HepG2 (cell line): ENCODE measurements around the gene MYO3B. TPM values are rescaled to one million over a fixed set of nuclear protein-coding genes. Genes with fewer than 3 reads are reported as not detected.

Experiments
- ATAC-seq: fragments of 200-7000 bp; cut with Tn5 transposase; 3 replicates; pipeline ENCODE4 v1.9.1; 2020; ENCODE audit warnings: mild to moderate bottlenecking, moderate library complexity
- BruUV-seq: library from RNA; stranded (reverse); fragments of 400-500 nt; replicated peaks from 2 replicates; lab custom pipeline; 2021; lab: Mats Ljungman, UMichigan
- CTCF ChIA-PET: fragments of 300-600 bp; formaldehyde crosslinking; extraction: SDS; loops from one replicate; lab custom pipeline; 2021; ENCODE audit warnings: low total read pairs, inconsistent platforms, low intra/inter-chr PET ratio; lab: Yijun Ruan, JAX
- POLR2A ChIA-PET: fragments of 350-600 bp; sonication (Branson Sonifier 250); formaldehyde crosslinking; loops from one replicate; lab custom pipeline; 2020; ENCODE audit warnings: antibody characterized with exemption, inconsistent platforms; lab: Yijun Ruan, JAX
- DNase-seq: peaks from one replicate; pipeline ENCODE4 v3.0.0-alpha.2; 2015; ENCODE audit warnings: low spot score
- FAIRE-seq: peaks from 3 replicates; lab custom pipeline; 2011; peaks lifted over from hg19 to GRCh38; lab: Jason Lieb, UNC
- H2AFZ ChIP-seq: one replicate; pipeline ENCODE4 v1.6.1; 2011; ENCODE audit warnings: low read length, inconsistent platforms
- H3K27ac ChIP-seq: fragments of 300-600 bp; 3 replicates; pipeline ENCODE4 v1.8.0; 2011; ENCODE audit warnings: mixed run types, mild to moderate bottlenecking, mixed read lengths, low read length, inconsistent platforms; ENCODE audit not compliant: insufficient read depth; ENCODE audit errors: extremely low read length
- H3K27me3 ChIP-seq, 2 experiments: fragments of 200-600 bp in 1 of 2; 2 replicates in 1 of 2; 3 replicates in 1 of 2; pipeline versions ENCODE4 v1.6.0 to v1.8.0; 2011; ENCODE audit warnings: low read length in 2 of 2, mild to moderate bottlenecking in 2 of 2, moderate library complexity in 2 of 2, inconsistent platforms in 1 of 2; ENCODE audit not compliant: insufficient read depth in 2 of 2, control insufficient read depth in 1 of 2
- H3K36me3 ChIP-seq, 2 experiments: fragments of 200-600 bp in 1 of 2; replicated peaks in 1 of 2; 2 replicates in 1 of 2; 3 replicates in 1 of 2; pipeline versions ENCODE4 v1.5.1 to v1.8.0; 2011; ENCODE audit warnings: low read length in 2 of 2, inconsistent platforms in 1 of 2; ENCODE audit not compliant: insufficient read depth in 2 of 2, control insufficient read depth in 1 of 2
- H3K4me1 ChIP-seq: 2 replicates; pipeline ENCODE4 v1.5.1; 2012; ENCODE audit warnings: low read length, inconsistent platforms; ENCODE audit not compliant: insufficient read depth
- H3K4me2 ChIP-seq: 2 replicates; pipeline ENCODE4 v1.6.0; 2011; ENCODE audit warnings: low read depth, low read length, inconsistent platforms
- H3K4me3 ChIP-seq, 3 experiments: fragments of 200-600 bp in 1 of 3; sonication (generic), shearing (Covaris generic) in 1 of 3; replicated peaks in 1 of 3; 2 replicates each; pipeline ENCODE4 v1.5.1; 2011 to 2016; ENCODE audit warnings: low read length in 3 of 3, inconsistent platforms in 2 of 3, low read depth in 2 of 3, mild to moderate bottlenecking in 2 of 3, control low read depth in 1 of 3, mixed read lengths in 1 of 3; ENCODE audit not compliant: insufficient read depth in 1 of 3
- H3K79me2 ChIP-seq: one replicate; pipeline ENCODE4 v1.6.1; 2011; ENCODE audit warnings: low read length, inconsistent platforms; ENCODE audit not compliant: insufficient read depth
- H3K9ac ChIP-seq: 2 replicates; pipeline ENCODE4 v1.6.0; 2011; ENCODE audit warnings: mild to moderate bottlenecking, low read depth, low read length, inconsistent platforms; ENCODE audit not compliant: insufficient read depth
- H3K9me3 ChIP-seq: 2 replicates; pipeline ENCODE4 v1.5.1; 2012; ENCODE audit warnings: mild to moderate bottlenecking, low read length
- H4K20me1 ChIP-seq: 2 replicates; pipeline ENCODE4 v1.6.0; 2011; ENCODE audit warnings: inconsistent platforms, mild to moderate bottlenecking, low read length, moderate library complexity; ENCODE audit not compliant: insufficient read depth
- BCL6 ChIP-seq: IDR thresholded peaks from 2 replicates; pipeline ENCODE4 v1.6.1; 2016; ENCODE audit warnings: missing genetic modification reagents, missing compliant biosample characterization
- FOXM1 ChIP-seq: sonication (generic); formaldehyde crosslinking; IDR thresholded peaks from 2 replicates; pipeline ENCODE4 v1.5.0; 2020; ENCODE audit warnings: missing genetic modification reagents
- JUN ChIP-seq: sonication (generic); formaldehyde crosslinking; IDR thresholded peaks from 2 replicates; pipeline ENCODE4 v1.4.0; 2020; ENCODE audit warnings: mild to moderate bottlenecking, missing genetic modification reagents
- MEIS1 ChIP-seq: sonication (generic); formaldehyde crosslinking; IDR thresholded peaks from 2 replicates; pipeline ENCODE4 v1.9.0; 2021; ENCODE audit warnings: mild to moderate bottlenecking, missing genetic modification reagents, moderate library complexity, borderline replicate concordance
- MIER3 ChIP-seq: IDR thresholded peaks from 2 replicates; pipeline ENCODE4 v1.6.1; 2016; ENCODE audit warnings: missing compliant biosample characterization, borderline replicate concordance
- POLR2AphosphoS2 ChIP-seq: IDR thresholded peaks from 2 replicates; pipeline ENCODE4 v1.6.1; 2011; ENCODE audit warnings: low read depth, low read length, improper control_type of control experiment
- SAFB2 ChIP-seq: sonication (generic); formaldehyde crosslinking; IDR thresholded peaks from 2 replicates; pipeline ENCODE4 v1.5.1; 2020; ENCODE audit warnings: missing genetic modification reagents, low read depth, mild to moderate bottlenecking, borderline replicate concordance
- SRSF9 ChIP-seq: fragments of 200-400 bp; formaldehyde crosslinking; IDR thresholded peaks from 2 replicates; pipeline ENCODE4 v1.6.1; 2018; ENCODE audit warnings: borderline replicate concordance, mild to moderate bottlenecking, low read depth, low read length; ENCODE audit not compliant: insufficient read depth, poor library complexity, severe bottlenecking
- ZFP82 ChIP-seq: sonication (generic); formaldehyde crosslinking; IDR thresholded peaks from 2 replicates; pipeline ENCODE4 v1.5.1; 2020; ENCODE audit warnings: mild to moderate bottlenecking, missing genetic modification reagents, borderline replicate concordance
- ZNF296 ChIP-seq: sonication (generic); formaldehyde crosslinking; conservative IDR thresholded peaks from 2 replicates; pipeline ENCODE4 v1.5.0; 2020; ENCODE audit warnings: mild to moderate bottlenecking, missing genetic modification reagents
- WGBS: methylation state at CpG from one replicate; pipeline ENCODE4 v1.1.6; 2017; ENCODE audit warnings: low lambda C conversion rate; 5-methylcytosine and 5-hydroxymethylcytosine counted together
- in situ Hi-C: cut with HindIII; loops from 2 replicates; pipeline ENCODE4 v1.10.0; 2017; ENCODE audit warnings: low pct_unique_long_range_greater_than_20kb; ENCODE audit not compliant: extremely low pct_ligation_motif_present
- intact Hi-C: fragments of 100-400 bp; cut with micrococcal nuclease; formaldehyde crosslinking; loops from one replicate; pipeline ENCODE4 v1.10.0; 2022; ENCODE audit not compliant: unreplicated experiment
- polyA plus RNA-seq, 8 experiments: library from polyadenylated mRNA; depleted of rRNA in 3 of 8; stranded (reverse) in 7 of 8; unstranded in 1 of 8; fragments of >200 nt; fragmentation: Illumina TruSeq in 4 of 8; extraction: Trizol in 4 of 8; gene quantifications; 2 replicates each; pipeline versions ENCODE4 v1.2.1 to v1.2.3, GENCODE V29; 2011 to 2016; ENCODE audit warnings: low read depth in 4 of 8, missing spikeins in 1 of 8, mixed read lengths in 1 of 8; ENCODE audit not compliant: insufficient read depth in 1 of 8
- total RNA-seq, 5 experiments: library from RNA; depleted of rRNA; stranded (reverse); fragments of >200 nt; fragmentation: Illumina TruSeq; extraction: Trizol; gene quantifications; 2 replicates each; pipeline ENCODE4 v1.2.3, GENCODE V29; 2016; ENCODE audit warnings: low read depth in 1 of 5
- TF ChIP-seq, protein P1 (sequence below): sonication (generic); formaldehyde crosslinking; IDR thresholded peaks from 2 replicates; pipeline ENCODE4 v1.4.0; 2020; ENCODE audit warnings: missing genetic modification reagents, borderline replicate concordance
- TF ChIP-seq, protein P2 (sequence below): sonication (generic); formaldehyde crosslinking; IDR thresholded peaks from 2 replicates; pipeline ENCODE4 v1.8.0; 2022; ENCODE audit warnings: missing genetic modification reagents, mild to moderate bottlenecking, borderline replicate concordance
- TF ChIP-seq, protein P3 (sequence below), 2 experiments: fragments of 450-650 bp in 1 of 2; sonication (generic) in 1 of 2; formaldehyde crosslinking; IDR thresholded peaks; 2 replicates each; pipeline versions ENCODE4 v1.5.0 to v1.8.0; 2020 to 2022; ENCODE audit warnings: mild to moderate bottlenecking in 1 of 2, missing genetic modification reagents in 1 of 2
- TF ChIP-seq, protein P4 (sequence below): sonication (generic); formaldehyde crosslinking; IDR thresholded peaks from 2 replicates; pipeline ENCODE4 v1.4.0; 2020; ENCODE audit warnings: missing genetic modification reagents, borderline replicate concordance
- TF ChIP-seq, protein P5 (sequence below): sonication (generic); formaldehyde crosslinking; IDR thresholded peaks from 2 replicates; pipeline ENCODE4 v1.8.0; 2022; ENCODE audit warnings: mild to moderate bottlenecking, missing genetic modification reagents

The MYO3B gene
- total and polyA plus RNA-seq, 2 of the 13 experiments (the other 11 are each of a cell fraction or from before 2014, with no cell fraction given) = 0.01 TPM; not detected in 1

DNA sequence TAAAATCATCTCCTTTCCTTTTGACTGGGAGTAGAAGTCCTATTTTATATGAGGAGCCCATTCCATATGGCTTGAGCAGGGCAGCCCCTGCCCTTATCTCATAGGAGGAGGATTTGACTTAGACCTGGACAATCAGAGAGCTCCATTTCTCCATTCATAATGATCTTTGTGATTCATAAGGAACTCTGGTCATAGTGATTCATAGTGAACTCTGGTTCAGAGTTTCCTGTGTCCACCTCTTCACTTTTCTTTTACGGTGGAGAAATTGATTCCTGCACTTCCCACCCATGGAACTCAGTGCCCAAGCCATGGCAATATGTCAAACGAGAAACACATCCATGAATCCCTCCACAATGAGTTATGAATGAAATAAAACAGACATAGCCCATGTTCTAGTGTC lies 12.8 kb upstream of the MYO3B start (continued):
- TF ChIP-seq MEIS1 (CRISPR knock-in tag) (no peak), SRSF9 (no peak)
- TF ChIP-seq, protein P1, sequence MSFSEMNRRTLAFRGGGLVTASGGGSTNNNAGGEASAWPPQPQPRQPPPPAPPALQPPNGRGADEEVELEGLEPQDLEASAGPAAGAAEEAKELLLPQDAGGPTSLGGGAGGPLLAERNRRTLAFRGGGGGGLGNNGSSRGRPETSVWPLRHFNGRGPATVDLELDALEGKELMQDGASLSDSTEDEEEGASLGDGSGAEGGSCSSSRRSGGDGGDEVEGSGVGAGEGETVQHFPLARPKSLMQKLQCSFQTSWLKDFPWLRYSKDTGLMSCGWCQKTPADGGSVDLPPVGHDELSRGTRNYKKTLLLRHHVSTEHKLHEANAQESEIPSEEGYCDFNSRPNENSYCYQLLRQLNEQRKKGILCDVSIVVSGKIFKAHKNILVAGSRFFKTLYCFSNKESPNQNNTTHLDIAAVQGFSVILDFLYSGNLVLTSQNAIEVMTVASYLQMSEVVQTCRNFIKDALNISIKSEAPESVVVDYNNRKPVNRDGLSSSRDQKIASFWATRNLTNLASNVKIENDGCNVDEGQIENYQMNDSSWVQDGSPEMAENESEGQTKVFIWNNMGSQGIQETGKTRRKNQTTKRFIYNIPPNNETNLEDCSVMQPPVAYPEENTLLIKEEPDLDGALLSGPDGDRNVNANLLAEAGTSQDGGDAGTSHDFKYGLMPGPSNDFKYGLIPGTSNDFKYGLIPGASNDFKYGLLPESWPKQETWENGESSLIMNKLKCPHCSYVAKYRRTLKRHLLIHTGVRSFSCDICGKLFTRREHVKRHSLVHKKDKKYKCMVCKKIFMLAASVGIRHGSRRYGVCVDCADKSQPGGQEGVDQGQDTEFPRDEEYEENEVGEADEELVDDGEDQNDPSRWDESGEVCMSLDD (CRISPR knock-in tag) = no peak

DNA sequence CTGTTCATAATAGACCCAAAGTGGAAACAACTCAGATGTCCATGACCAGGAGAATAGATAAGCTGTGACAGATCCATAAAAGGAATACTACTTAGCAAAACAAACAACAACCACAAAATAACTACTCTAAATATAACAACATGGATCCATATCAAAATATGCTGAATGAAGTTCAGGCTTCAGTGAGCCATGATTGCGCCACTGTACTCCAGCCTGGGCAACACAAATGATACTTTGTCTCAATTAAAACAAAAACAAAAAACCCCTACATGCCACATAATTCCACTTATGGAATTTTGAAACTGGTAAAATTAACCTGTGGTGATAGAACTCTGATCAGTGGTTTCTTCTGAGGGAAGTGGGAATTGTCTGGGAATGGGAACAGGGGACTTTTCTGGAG lies 11.2 kb upstream of the MYO3B start:
- ATAC-seq (no peak), DNase-seq (no peak), FAIRE-seq (no peak)
- Histone ChIP-seq H2AFZ (no peak overlapping the region), H3K27me3 (peaks cover 0 to 22% of the 10 kb centered on the region in 2 experiments; a peak in 2 of 5 replicates), H3K36me3 (no peaks in the 10 kb centered on the region), H3K79me2 (no peaks in the 10 kb centered on the region), H3K9me3 (no peaks in the 10 kb centered on the region), H3K9ac (no peak overlapping the region), H4K20me1 (no peaks in the 10 kb centered on the region), H3K4me1 (no peaks in the 10 kb centered on the region), H3K4me2 (no peak overlapping the region), H3K27ac (no peak overlapping the region), H3K4me3 (no peak overlapping the region)
- WGBS = 61% methylated on average over 1 of the region's 1 CpG
- in situ Hi-C loops (no loop called here), intact Hi-C loops (no loop called here)
- no TSS peak for BruUV-seq
- POLR2A ChIA-PET = no interaction called here
- CTCF ChIA-PET = no interaction called here
- no peak for TF ChIP-seq POLR2AphosphoS2
- TF ChIP-seq SAFB2 = no peak
- no peak for TF ChIP-seq BCL6 (CRISPR knock-in tag)
- no peak for TF ChIP-seq FOXM1 (CRISPR knock-in tag)
- TF ChIP-seq, protein P2, sequence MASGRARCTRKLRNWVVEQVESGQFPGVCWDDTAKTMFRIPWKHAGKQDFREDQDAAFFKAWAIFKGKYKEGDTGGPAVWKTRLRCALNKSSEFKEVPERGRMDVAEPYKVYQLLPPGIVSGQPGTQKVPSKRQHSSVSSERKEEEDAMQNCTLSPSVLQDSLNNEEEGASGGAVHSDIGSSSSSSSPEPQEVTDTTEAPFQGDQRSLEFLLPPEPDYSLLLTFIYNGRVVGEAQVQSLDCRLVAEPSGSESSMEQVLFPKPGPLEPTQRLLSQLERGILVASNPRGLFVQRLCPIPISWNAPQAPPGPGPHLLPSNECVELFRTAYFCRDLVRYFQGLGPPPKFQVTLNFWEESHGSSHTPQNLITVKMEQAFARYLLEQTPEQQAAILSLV = no peak
- TF ChIP-seq, protein P3, sequence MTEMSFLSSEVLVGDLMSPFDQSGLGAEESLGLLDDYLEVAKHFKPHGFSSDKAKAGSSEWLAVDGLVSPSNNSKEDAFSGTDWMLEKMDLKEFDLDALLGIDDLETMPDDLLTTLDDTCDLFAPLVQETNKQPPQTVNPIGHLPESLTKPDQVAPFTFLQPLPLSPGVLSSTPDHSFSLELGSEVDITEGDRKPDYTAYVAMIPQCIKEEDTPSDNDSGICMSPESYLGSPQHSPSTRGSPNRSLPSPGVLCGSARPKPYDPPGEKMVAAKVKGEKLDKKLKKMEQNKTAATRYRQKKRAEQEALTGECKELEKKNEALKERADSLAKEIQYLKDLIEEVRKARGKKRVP (CRISPR knock-in tag; IDR thresholded peaks at IDR 0.05) = no peak
- TF ChIP-seq JUN (CRISPR knock-in tag) = no peak
- TF ChIP-seq, protein P4, sequence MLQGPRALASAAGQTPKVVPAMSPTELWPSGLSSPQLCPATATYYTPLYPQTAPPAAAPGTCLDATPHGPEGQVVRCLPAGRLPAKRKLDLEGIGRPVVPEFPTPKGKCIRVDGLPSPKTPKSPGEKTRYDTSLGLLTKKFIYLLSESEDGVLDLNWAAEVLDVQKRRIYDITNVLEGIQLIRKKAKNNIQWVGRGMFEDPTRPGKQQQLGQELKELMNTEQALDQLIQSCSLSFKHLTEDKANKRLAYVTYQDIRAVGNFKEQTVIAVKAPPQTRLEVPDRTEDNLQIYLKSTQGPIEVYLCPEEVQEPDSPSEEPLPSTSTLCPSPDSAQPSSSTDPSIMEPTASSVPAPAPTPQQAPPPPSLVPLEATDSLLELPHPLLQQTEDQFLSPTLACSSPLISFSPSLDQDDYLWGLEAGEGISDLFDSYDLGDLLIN (CRISPR knock-in tag) = no peak
- no peak for TF ChIP-seq ZNF296 (CRISPR knock-in tag)
- TF ChIP-seq ZFP82 (CRISPR knock-in tag) = no peak
- TF ChIP-seq, protein P5, sequence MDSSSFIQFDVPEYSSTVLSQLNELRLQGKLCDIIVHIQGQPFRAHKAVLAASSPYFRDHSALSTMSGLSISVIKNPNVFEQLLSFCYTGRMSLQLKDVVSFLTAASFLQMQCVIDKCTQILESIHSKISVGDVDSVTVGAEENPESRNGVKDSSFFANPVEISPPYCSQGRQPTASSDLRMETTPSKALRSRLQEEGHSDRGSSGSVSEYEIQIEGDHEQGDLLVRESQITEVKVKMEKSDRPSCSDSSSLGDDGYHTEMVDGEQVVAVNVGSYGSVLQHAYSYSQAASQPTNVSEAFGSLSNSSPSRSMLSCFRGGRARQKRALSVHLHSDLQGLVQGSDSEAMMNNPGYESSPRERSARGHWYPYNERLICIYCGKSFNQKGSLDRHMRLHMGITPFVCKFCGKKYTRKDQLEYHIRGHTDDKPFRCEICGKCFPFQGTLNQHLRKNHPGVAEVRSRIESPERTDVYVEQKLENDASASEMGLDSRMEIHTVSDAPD (CRISPR knock-in tag) = no peak
- TF ChIP-seq MIER3 (CRISPR knock-in tag) = no peak
